ENCODE measurements around the gene NECTIN2.

DNA sequence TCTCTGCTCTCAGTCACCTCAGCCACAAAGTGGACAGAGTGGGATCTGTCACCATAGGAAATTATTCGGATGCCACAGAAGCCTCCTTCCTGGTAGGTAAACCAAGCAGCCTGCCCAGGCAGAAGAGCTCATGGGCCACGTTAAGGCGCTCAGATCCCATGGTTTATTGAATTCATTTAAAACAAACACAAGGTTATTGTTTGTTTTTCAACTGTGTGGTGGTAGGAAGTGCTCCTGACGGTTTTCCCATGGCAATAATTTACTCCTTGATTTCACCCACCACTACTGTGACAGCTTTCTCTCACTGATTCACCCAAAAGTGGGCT, 22.8 kb upstream of the NECTIN2 start:
- TF ChIP-seq, protein P1, sequence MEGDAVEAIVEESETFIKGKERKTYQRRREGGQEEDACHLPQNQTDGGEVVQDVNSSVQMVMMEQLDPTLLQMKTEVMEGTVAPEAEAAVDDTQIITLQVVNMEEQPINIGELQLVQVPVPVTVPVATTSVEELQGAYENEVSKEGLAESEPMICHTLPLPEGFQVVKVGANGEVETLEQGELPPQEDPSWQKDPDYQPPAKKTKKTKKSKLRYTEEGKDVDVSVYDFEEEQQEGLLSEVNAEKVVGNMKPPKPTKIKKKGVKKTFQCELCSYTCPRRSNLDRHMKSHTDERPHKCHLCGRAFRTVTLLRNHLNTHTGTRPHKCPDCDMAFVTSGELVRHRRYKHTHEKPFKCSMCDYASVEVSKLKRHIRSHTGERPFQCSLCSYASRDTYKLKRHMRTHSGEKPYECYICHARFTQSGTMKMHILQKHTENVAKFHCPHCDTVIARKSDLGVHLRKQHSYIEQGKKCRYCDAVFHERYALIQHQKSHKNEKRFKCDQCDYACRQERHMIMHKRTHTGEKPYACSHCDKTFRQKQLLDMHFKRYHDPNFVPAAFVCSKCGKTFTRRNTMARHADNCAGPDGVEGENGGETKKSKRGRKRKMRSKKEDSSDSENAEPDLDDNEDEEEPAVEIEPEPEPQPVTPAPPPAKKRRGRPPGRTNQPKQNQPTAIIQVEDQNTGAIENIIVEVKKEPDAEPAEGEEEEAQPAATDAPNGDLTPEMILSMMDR (IDR thresholded peaks at IDR 0.05; ENCODE audit: insufficient read depth, low read length, poor library complexity, severe bottlenecking): no peak
- TF ChIP-seq EZH2phosphoT487 (conservative IDR thresholded peaks at IDR 0.05; ENCODE audit: low read length): no peak

Measured in SU-DHL-6 (cell line).